ENCODE results near the gene GLYR1. TPM values are rescaled to one million over a fixed set of nuclear protein-coding genes. Genes with fewer than 3 reads are reported as not detected.

The GLYR1 gene
- total RNA-seq, 4 donors from 2014 or later = 81.8 to 111 (median 98.8) TPM

GRCh38 chr16:4831616-4832015 is 15.5 kb downstream of the GLYR1 start:
- 95% methylated on average over 8 of the region's 8 CpGs for WGBS
- no peaks in the 10 kb centered on the region for H3K9me3 ChIP-seq
- TF ChIP-seq POLR2A (IDR thresholded peaks at IDR 0.05; ENCODE audit: low read depth) (no peak), POLR2AphosphoS5 (IDR thresholded peaks at IDR 0.05) (no peak), EP300 (IDR thresholded peaks at IDR 0.05) (no peak)
- TF ChIP-seq, protein P1, sequence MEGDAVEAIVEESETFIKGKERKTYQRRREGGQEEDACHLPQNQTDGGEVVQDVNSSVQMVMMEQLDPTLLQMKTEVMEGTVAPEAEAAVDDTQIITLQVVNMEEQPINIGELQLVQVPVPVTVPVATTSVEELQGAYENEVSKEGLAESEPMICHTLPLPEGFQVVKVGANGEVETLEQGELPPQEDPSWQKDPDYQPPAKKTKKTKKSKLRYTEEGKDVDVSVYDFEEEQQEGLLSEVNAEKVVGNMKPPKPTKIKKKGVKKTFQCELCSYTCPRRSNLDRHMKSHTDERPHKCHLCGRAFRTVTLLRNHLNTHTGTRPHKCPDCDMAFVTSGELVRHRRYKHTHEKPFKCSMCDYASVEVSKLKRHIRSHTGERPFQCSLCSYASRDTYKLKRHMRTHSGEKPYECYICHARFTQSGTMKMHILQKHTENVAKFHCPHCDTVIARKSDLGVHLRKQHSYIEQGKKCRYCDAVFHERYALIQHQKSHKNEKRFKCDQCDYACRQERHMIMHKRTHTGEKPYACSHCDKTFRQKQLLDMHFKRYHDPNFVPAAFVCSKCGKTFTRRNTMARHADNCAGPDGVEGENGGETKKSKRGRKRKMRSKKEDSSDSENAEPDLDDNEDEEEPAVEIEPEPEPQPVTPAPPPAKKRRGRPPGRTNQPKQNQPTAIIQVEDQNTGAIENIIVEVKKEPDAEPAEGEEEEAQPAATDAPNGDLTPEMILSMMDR (IDR thresholded peaks at IDR 0.05) = no peak
- intact Hi-C loops (cut with DNase I) = no loop called here
- H3K4me3 ChIP-seq = no peak overlapping the region
- no peak for DNase-seq (ENCODE audit: extremely low spot score)
- H3K27me3 ChIP-seq = no peaks in the 10 kb centered on the region
- H3K4me1 ChIP-seq = peaks cover 15 to 26% (median 22%) of the 10 kb centered on the region in 4 donors
- H3K36me3 ChIP-seq = peaks cover 49 to 96% (median 88%) of the 10 kb centered on the region in 4 donors
- no peak overlapping the region for H3K27ac ChIP-seq (replicated peaks in 1 of 4)

DNA sequence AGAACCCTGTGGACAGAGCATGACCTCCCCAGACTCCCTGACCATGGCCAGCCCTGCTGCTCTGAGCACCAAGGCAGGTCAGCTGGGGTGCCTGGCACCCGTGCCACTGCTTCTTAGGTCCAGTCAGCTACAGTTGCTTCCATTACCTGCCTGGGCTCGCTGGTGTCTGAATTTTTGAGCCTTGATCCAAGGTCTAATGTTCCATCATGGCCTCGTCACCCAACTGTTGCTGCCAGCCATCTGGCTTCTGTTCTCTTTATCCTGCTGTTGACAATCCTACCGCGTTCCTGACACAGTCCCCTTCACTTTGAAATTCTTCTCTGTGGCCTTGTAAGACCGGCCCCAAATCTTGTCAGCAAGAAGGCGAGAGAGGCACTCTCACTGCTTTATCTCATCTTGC is 16.7 kb downstream of the GLYR1 start:
- intact Hi-C loops (cut with DNase I) = no loop called here
- Histone ChIP-seq H3K4me1 (peaks cover 17 to 37% (median 25%) of the 10 kb centered on the region in 4 donors), H3K4me3 (no peak overlapping the region), H3K36me3 (peaks cover 49 to 96% (median 85%) of the 10 kb centered on the region in 4 donors), H3K27me3 (no peaks in the 10 kb centered on the region), H3K27ac (replicated peaks in 1 of 4) (no peak overlapping the region), H3K9me3 (no peaks in the 10 kb centered on the region)
- WGBS = 94% methylated on average over 7 of the region's 7 CpGs
- DNase-seq (ENCODE audit: extremely low spot score) = no peak
- TF ChIP-seq POLR2AphosphoS5 (IDR thresholded peaks at IDR 0.05) (no peak), POLR2A (IDR thresholded peaks at IDR 0.05; ENCODE audit: low read depth) (no peak), EP300 (IDR thresholded peaks at IDR 0.05) (no peak)
- TF ChIP-seq, protein P1 (IDR thresholded peaks at IDR 0.05) = no peak

- no peaks in the 10 kb centered on the region for H3K27me3 ChIP-seq
- 92% methylated on average over 11 of the region's 11 CpGs for WGBS
- H3K36me3 ChIP-seq = peaks cover 62 to 96% (median 91%) of the 10 kb centered on the region in 4 donors
- peaks cover 16 to 45% (median 19%) of the 10 kb centered on the region in 4 donors for H3K4me1 ChIP-seq
- intact Hi-C loops (cut with DNase I) = no loop called here
- TF ChIP-seq POLR2A (IDR thresholded peaks at IDR 0.05; ENCODE audit: low read depth) (no peak), EP300 (IDR thresholded peaks at IDR 0.05) (no peak), POLR2AphosphoS5 (IDR thresholded peaks at IDR 0.05) (no peak)
- TF ChIP-seq, protein P1 (IDR thresholded peaks at IDR 0.05) = no peak
- H3K4me3 ChIP-seq = no peak overlapping the region
- no peak overlapping the region for H3K27ac ChIP-seq (replicated peaks in 1 of 4)
- no peak for DNase-seq (ENCODE audit: extremely low spot score)
- H3K9me3 ChIP-seq = no peaks in the 10 kb centered on the region
Observed at GRCh38 chr16:4828567-4829321, 18.3 kb downstream of the GLYR1 start.

DNA sequence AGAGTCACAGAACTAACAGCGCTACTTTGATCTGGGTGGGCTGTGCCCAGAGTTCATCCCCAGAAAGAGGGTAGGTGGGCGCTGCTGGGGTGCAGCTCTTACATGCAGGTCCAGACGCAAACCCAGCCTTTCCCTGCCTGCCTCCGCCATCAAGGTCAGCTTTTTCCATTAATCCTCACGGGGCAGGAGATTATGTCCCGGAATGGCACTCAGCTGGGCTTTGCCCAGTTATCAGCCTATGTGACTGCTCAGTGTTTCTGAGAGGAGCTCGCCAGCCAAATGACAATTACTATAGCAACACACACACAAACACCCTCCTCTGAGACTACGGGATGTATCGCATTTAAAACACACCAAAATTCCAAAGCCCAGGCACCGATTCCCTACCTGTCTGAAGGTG is 20.1 kb downstream of the GLYR1 start:
- Histone ChIP-seq H3K27me3 (no peaks in the 10 kb centered on the region), H3K27ac (replicated peaks in 1 of 4) (peak overlapping the region in 3 of 4 donors; percentile 24 to 34 (median 33)), H3K36me3 (peaks cover 67 to 100% (median 96%) of the 10 kb centered on the region in 4 donors), H3K4me3 (no peak overlapping the region), H3K4me1 (peaks cover 14 to 45% (median 16%) of the 10 kb centered on the region in 4 donors), H3K9me3 (no peaks in the 10 kb centered on the region)
- no peak for DNase-seq (ENCODE audit: extremely low spot score)
- intact Hi-C loops (cut with DNase I) = no loop called here
- WGBS = 54% methylated on average over 9 of the region's 10 CpGs
- TF ChIP-seq, protein P1 (IDR thresholded peaks at IDR 0.05) = no peak
- no peak for TF ChIP-seq POLR2AphosphoS5 (IDR thresholded peaks at IDR 0.05)
- no peak for TF ChIP-seq POLR2A (IDR thresholded peaks at IDR 0.05; ENCODE audit: low read depth)
- TF ChIP-seq EP300 (IDR thresholded peaks at IDR 0.05) = no peak

Data from esophagus muscularis mucosa (tissue), 4 donors.